ENCODE data around the gene PLA1A. TPM values are rescaled to one million over a fixed set of nuclear protein-coding genes. Genes with fewer than 3 reads are reported as not detected.

Gene PLA1A
- total RNA-seq, 1 donor from 2014 or later: not detected

- H3K27ac Mint-ChIP-seq (ENCODE audit: unreplicated experiment): no peak overlapping the region
- H3K27me3 Mint-ChIP-seq (ENCODE audit: low read depth): no peaks in the 10 kb centered on the region
- H3K4me1 Mint-ChIP-seq: no peaks in the 10 kb centered on the region
- H3K36me3 Mint-ChIP-seq (ENCODE audit: low read depth): no peaks in the 10 kb centered on the region
- no peak overlapping the region for H3K4me3 Mint-ChIP-seq
- no peak for TF ChIP-seq CTCF (conservative IDR thresholded peaks at IDR 0.05)
- DNase-seq (ENCODE audit: low read depth, low spot score): no peak
- no peaks in the 10 kb centered on the region for H3K9me3 Mint-ChIP-seq
Observed at GRCh38 chr3:119595639-119596334, 1.9 kb upstream of the PLA1A start.

GRCh38 chr3:119596398-119596797, 1.3 kb upstream of the PLA1A start:
- Mint-ChIP-seq H3K27me3 (ENCODE audit: low read depth) (no peaks in the 10 kb centered on the region), H3K4me3 (no peak overlapping the region), H3K9me3 (no peaks in the 10 kb centered on the region), H3K27ac (ENCODE audit: unreplicated experiment) (no peak overlapping the region), H3K4me1 (no peaks in the 10 kb centered on the region), H3K36me3 (ENCODE audit: low read depth) (no peaks in the 10 kb centered on the region)
- TF ChIP-seq CTCF (conservative IDR thresholded peaks at IDR 0.05): no peak
- DNase-seq (ENCODE audit: low read depth, low spot score): no peak

DNA sequence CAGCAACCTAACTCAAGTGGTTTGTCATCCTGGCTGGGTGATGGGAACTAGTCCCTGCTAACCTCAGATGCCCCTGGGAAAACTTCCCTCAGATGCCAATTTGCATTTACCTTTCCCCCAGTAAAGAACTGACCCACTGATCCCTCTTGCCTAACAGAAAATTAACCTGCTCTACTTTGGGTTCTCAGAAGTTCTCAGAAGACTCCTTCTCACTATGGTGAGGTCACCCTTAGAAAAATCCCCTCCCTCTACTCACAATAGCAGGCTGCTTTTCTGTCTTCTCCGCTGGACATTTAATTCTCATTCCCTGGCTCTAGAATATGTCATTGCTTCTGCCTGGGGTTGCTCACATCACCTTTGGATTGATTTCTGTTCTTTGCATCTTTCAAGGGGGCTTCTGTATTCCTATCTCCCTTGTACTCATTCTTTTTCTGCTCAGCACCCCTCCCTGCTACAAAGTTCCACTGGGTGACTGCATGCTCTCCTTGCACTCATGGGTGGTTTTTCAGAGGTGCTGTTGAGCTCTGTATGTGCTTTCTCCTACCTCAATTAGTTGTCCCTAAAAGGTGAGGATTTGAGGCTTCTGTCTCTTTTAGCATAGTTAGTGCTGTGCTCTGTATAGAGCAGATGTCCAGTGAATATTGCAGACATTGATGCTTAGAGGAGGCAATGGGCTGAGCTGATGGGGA, 869 bp downstream of the PLA1A start:
- TF ChIP-seq CTCF (conservative IDR thresholded peaks at IDR 0.05): no peak
- H3K4me3 Mint-ChIP-seq: no peak overlapping the region
- no peaks in the 10 kb centered on the region for H3K27me3 Mint-ChIP-seq (ENCODE audit: low read depth)
- no peak for DNase-seq (ENCODE audit: low read depth, low spot score)
- H3K27ac Mint-ChIP-seq (ENCODE audit: unreplicated experiment): no peak overlapping the region
- H3K36me3 Mint-ChIP-seq (ENCODE audit: low read depth): no peaks in the 10 kb centered on the region
- H3K9me3 Mint-ChIP-seq: no peaks in the 10 kb centered on the region
- no peaks in the 10 kb centered on the region for H3K4me1 Mint-ChIP-seq

DNA sequence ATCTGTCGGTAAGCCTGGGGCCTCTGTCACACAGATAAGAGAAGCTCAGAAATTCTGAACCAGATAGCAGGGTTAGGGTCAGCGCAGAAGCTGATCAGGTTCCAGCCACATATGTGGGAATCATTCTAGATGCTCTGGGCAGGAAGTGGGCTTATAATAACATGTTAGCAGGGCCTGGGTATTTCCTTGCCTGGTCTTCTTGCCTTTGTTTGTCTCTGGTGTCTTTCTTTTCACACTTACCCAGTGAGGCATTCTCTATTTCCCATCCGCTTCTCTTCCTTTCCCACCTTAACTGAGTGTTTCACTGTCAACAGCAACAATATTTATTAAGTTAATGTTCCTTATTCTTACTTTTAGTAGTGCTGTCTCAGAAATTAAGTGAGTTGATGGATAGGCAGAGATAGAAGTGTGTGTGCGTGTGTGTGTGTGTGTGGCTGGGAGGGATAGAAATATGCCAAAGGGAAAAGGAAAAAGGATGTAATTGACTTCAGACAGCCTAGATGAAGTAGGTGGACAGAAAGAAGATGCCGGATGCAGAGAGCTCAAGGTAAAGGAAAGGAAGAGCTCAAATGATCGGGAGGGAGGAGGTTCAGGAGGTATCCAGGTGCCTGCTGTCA, 2.0 kb downstream of the PLA1A start:
- no peak for TF ChIP-seq CTCF (conservative IDR thresholded peaks at IDR 0.05)
- Mint-ChIP-seq H3K4me1 (no peaks in the 10 kb centered on the region), H3K4me3 (no peak overlapping the region), H3K27me3 (ENCODE audit: low read depth) (no peaks in the 10 kb centered on the region), H3K9me3 (peaks cover 3% of the 10 kb centered on the region), H3K36me3 (ENCODE audit: low read depth) (no peaks in the 10 kb centered on the region), H3K27ac (ENCODE audit: unreplicated experiment) (no peak overlapping the region)
- DNase-seq (ENCODE audit: low read depth, low spot score): no peak

GRCh38 chr3:119600732-119601131, 3.0 kb downstream of the PLA1A start:
- Mint-ChIP-seq H3K4me3 (no peak overlapping the region), H3K9me3 (peaks cover 3% of the 10 kb centered on the region), H3K27me3 (ENCODE audit: low read depth) (no peaks in the 10 kb centered on the region), H3K27ac (ENCODE audit: unreplicated experiment) (no peak overlapping the region), H3K4me1 (no peaks in the 10 kb centered on the region), H3K36me3 (ENCODE audit: low read depth) (no peaks in the 10 kb centered on the region)
- TF ChIP-seq CTCF (conservative IDR thresholded peaks at IDR 0.05): peak; percentile 27
- no peak for DNase-seq (ENCODE audit: low read depth, low spot score)
